PC-3 (cell line): ENCODE data around the gene UCKL1. TPM values are rescaled to one million over a fixed set of nuclear protein-coding genes. Genes with fewer than 3 reads are reported as not detected.

Experiments
- ATAC-seq: fragments of 200-7000 bp; cut with Tn5 transposase; 2 replicates; pipeline ENCODE4 v1.9.1; 2020; ENCODE audit warnings: mild to moderate bottlenecking, moderate library complexity
- BruUV-seq: library from RNA; stranded (reverse); fragments of 400-500 nt; replicated peaks from 2 replicates; lab custom pipeline; 2021; lab: Mats Ljungman, UMichigan
- CTCF ChIA-PET: fragments of 300-600 bp; sonication (Branson Sonifier 250); formaldehyde crosslinking; loops from one replicate; lab custom pipeline; 2022; ENCODE audit warnings: antibody characterized with exemption; lab: Charles Lee
- POLR2A ChIA-PET: fragments of 300-600 bp; sonication (Branson Sonifier 250); formaldehyde crosslinking; loops from one replicate; lab custom pipeline; 2022; ENCODE audit warnings: antibody characterized with exemption; ENCODE audit not compliant: unreplicated experiment; lab: Charles Lee
- DNase-seq: peaks from one replicate; pipeline ENCODE4 v3.0.0-alpha.2; 2015
- H2AFZ ChIP-seq: fragments of 300-600 bp; sonication (generic); 2 replicates; pipeline ENCODE4 v1.6.0; 2016; ENCODE audit warnings: antibody characterized with exemption, low read length
- H3F3A ChIP-seq: fragments of 300-600 bp; sonication (generic); one replicate; pipeline ENCODE4 v1.6.0; 2017; ENCODE audit warnings: antibody characterized with exemption, low read length, control low read depth, mild to moderate bottlenecking; ENCODE audit not compliant: unreplicated experiment
- H3K27ac ChIP-seq: fragments of 300-600 bp; sonication (generic); 2 replicates; pipeline ENCODE4 v1.5.1; 2016; ENCODE audit warnings: mild to moderate bottlenecking, low read length
- H3K27me3 ChIP-seq: fragments of 300-600 bp; sonication (generic); 2 replicates; pipeline ENCODE4 v1.6.1; 2016; ENCODE audit warnings: low read length, mixed read lengths
- H3K36me3 ChIP-seq: fragments of 300-600 bp; sonication (generic); 2 replicates; pipeline ENCODE4 v1.6.1; 2016; ENCODE audit warnings: low read depth, mixed run types, low read length, mixed read lengths
- H3K4me1 ChIP-seq: fragments of 300-600 bp; sonication (generic); 2 replicates; pipeline ENCODE4 v1.5.1; 2016; ENCODE audit warnings: low read length; ENCODE audit not compliant: insufficient read depth
- H3K4me2 ChIP-seq: fragments of 300-600 bp; sonication (generic); 2 replicates; pipeline ENCODE4 v1.6.0; 2016; ENCODE audit warnings: low read length
- H3K4me3 ChIP-seq: fragments of 300-600 bp; sonication (generic); 2 replicates; pipeline ENCODE4 v1.5.1; 2016; ENCODE audit warnings: mild to moderate bottlenecking, low read length, mixed read lengths
- H3K79me2 ChIP-seq: fragments of 300-600 bp; sonication (generic); 2 replicates; pipeline ENCODE4 v1.6.1; 2017; ENCODE audit warnings: low read length, mixed read lengths
- H3K9ac ChIP-seq: fragments of 300-600 bp; sonication (generic); 2 replicates; pipeline ENCODE4 v1.6.0; 2016; ENCODE audit warnings: mild to moderate bottlenecking, low read length
- H3K9me2 ChIP-seq: fragments of 300-600 bp; sonication (generic); replicated peaks from 2 replicates; pipeline ENCODE4 v1.6.1; 2016; ENCODE audit warnings: mixed run types, low read length, mixed read lengths
- H3K9me3 ChIP-seq: fragments of 300-600 bp; sonication (generic); 2 replicates; pipeline ENCODE4 v1.6.1; 2016; ENCODE audit warnings: low read length, mixed read lengths
- H4K20me1 ChIP-seq: fragments of 300-600 bp; sonication (generic); 2 replicates; pipeline ENCODE4 v1.6.1; 2016; ENCODE audit warnings: low read length, mixed read lengths
- CTCF ChIP-seq: fragments of 300-600 bp; sonication (generic); conservative IDR thresholded peaks from 2 replicates; pipeline ENCODE4 v1.5.1; 2017; ENCODE audit warnings: antibody characterized with exemption, low read depth, mild to moderate bottlenecking, low read length
- EZH2 ChIP-seq: fragments of 300-600 bp; sonication (generic); IDR thresholded peaks from one replicate; pipeline ENCODE4 v1.6.1; 2017; ENCODE audit warnings: antibody characterized with exemption, mild to moderate bottlenecking, low read length; ENCODE audit not compliant: unreplicated experiment
- EZH2phosphoT487 ChIP-seq: fragments of 300-600 bp; sonication (generic); IDR thresholded peaks from 2 replicates; pipeline ENCODE4 v1.6.1; 2018; ENCODE audit warnings: mild to moderate bottlenecking, antibody characterized with exemption, low read length, borderline replicate concordance
- intact Hi-C: fragments of 100-400 bp; cut with micrococcal nuclease; formaldehyde crosslinking; loops from 2 replicates; pipeline ENCODE4 v1.9.0; 2023
- total RNA-seq: library from RNA; depleted of rRNA; stranded (reverse); fragments of >200 nt; gene quantifications from 2 replicates; pipeline ENCODE4 v1.2.3, GENCODE V29; 2014

The UCKL1 gene
- total RNA-seq, 1 experiment from 2014 or later, result 37.2 TPM

GRCh38 chr20:63896264-63897105, 59.7 kb downstream of the UCKL1 start:
- Histone ChIP-seq H3F3A (peaks cover 11% of the 10 kb centered on the region), H4K20me1 (peaks cover 22% of the 10 kb centered on the region), H3K27ac (peak overlapping the region; percentile 8), H3K36me3 (peaks cover 11% of the 10 kb centered on the region; the same call in 1 of the 2 replicates), H3K9me2 (no peaks in the 10 kb centered on the region), H3K4me2 (peak overlapping the region; percentile 87), H3K79me2 (peaks cover 61% of the 10 kb centered on the region), H3K4me1 (peaks cover 23% of the 10 kb centered on the region), H2AFZ (peak overlapping the region; percentile 58), H3K27me3 (no peaks in the 10 kb centered on the region), H3K9me3 (no peaks in the 10 kb centered on the region), H3K9ac (peak overlapping the region; percentile 73), H3K4me3 (peak overlapping the region; percentile 75)
- TF ChIP-seq EZH2phosphoT487, result no peak
- TF ChIP-seq CTCF, result no peak
- no peak for TF ChIP-seq EZH2
- ChIA-PET POLR2A (interaction anchor here (0.7 to 1.0 kb wide), 2 partner anchors 31 to 324 kb away, joined by 3 to 5 read pairs; partner anchors contain the start of gene TPD52L2), CTCF (interaction anchor here (0.9 kb wide), 1 partner anchor 77 kb away, joined by 4 read pairs; no protein-coding TSS in a partner anchor)
- ATAC-seq (peak; percentile 4; the same call in 1 of the 2 replicates), DNase-seq (peak; percentile 25)
- no TSS peak for BruUV-seq
- intact Hi-C loops, result loop anchor here (2.0 kb wide), 1 partner anchor 14 kb away; no protein-coding TSS in a partner anchor

GRCh38 chr20:63895952-63896263, 60.3 kb downstream of the UCKL1 start:
- Histone ChIP-seq H3K9me2 (no peaks in the 10 kb centered on the region), H2AFZ (peak overlapping the region; percentile 4; the same call in 1 of the 2 replicates), H3K4me1 (peaks cover 23% of the 10 kb centered on the region), H3K4me3 (peak overlapping the region; percentile 75), H3K9ac (peak overlapping the region; percentile 73), H3K27ac (peak overlapping the region; percentile 8), H3K27me3 (no peaks in the 10 kb centered on the region), H3K79me2 (peaks cover 55% of the 10 kb centered on the region), H3F3A (peaks cover 11% of the 10 kb centered on the region), H3K36me3 (peaks cover 17% of the 10 kb centered on the region; the same call in 1 of the 2 replicates), H3K4me2 (peak overlapping the region; percentile 87), H3K9me3 (no peaks in the 10 kb centered on the region), H4K20me1 (peaks cover 24% of the 10 kb centered on the region)
- BruUV-seq, result TSS peak; percentile 36
- no peak for ATAC-seq
- TF ChIP-seq EZH2phosphoT487, result no peak
- no peak for TF ChIP-seq CTCF
- TF ChIP-seq EZH2, result no peak
- DNase-seq, result peak; percentile 34
- ChIA-PET POLR2A (interaction anchor here (0.7 kb wide), 1 partner anchor 323 kb away, joined by 5 read pairs; no protein-coding TSS in a partner anchor), CTCF (no interaction called here)
- intact Hi-C loops, result loop anchor here (2.0 kb wide), 2 partner anchors 15 to 31 kb away; partner anchors contain the start of gene TPD52L2
